Measurements from ENCODE around the gene TPX2. TPM values are rescaled to one million over a fixed set of nuclear protein-coding genes. Genes with fewer than 3 reads are reported as not detected.

The TPX2 gene
- total RNA-seq: 10 to 100 TPM in 1 of 4 donors, 1 to 10 TPM in 3; 4.4 to 26.4 (median 9.3) TPM

DNA sequence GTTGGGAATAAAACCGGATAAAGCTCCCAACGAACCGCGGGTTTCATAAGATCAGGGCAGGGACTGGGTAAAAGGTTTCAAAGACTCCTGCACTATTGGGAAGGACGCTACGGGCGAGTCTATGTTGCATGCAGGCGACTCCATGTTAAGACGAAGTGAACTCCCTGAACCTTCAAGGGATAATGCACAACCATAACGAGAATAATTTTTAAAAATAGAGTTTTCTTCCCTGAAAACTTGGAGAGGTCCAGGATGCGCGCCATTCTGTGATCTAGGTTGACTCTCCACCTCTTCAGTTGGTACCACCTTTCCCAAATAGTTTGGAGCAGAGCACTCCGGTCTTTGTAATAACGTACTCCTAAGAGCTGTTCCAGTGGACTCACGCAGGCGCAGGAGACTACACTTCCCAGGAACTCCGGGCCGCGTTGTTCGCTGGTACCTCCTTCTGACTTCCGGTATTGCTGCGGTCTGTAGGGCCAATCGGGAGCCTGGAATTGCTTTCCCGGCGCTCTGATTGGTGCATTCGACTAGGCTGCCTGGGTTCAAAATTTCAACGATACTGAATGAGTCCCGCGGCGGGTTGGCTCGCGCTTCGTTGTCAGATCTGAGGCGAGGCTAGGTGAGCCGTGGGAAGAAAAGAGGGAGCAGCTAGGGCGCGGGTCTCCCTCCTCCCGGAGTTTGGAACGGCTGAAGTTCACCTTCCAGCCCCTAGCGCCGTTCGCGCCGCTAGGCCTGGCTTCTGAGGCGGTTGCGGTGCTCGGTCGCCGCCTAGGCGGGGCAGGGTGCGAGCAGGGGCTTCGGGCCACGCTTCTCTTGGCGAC is at the start of gene TPX2:
TPX2 (plus strand) TSS at position 562 of the 821 bp plus-strand sequence. CDS start 18,187 bp downstream, outside the sequence.
- DNase-seq: peak; percentile 93 to 97 (median 94)
- Histone ChIP-seq H3K27me3 (no peaks in the 10 kb centered on the region), H3K36me3 (no peaks in the 10 kb centered on the region), H3K9me3 (no peaks in the 10 kb centered on the region), H3K4me3 (peak within 1 kb of the TSS; percentile 41 to 77 (median 69)), H3K27ac (peak within 1 kb of the TSS; percentile 1 to 64 (median 60)), H3K4me1 (peaks cover 0 to 21% (median 0%) of the 10 kb centered on the region in 4 donors)
- TF ChIP-seq, protein P1, sequence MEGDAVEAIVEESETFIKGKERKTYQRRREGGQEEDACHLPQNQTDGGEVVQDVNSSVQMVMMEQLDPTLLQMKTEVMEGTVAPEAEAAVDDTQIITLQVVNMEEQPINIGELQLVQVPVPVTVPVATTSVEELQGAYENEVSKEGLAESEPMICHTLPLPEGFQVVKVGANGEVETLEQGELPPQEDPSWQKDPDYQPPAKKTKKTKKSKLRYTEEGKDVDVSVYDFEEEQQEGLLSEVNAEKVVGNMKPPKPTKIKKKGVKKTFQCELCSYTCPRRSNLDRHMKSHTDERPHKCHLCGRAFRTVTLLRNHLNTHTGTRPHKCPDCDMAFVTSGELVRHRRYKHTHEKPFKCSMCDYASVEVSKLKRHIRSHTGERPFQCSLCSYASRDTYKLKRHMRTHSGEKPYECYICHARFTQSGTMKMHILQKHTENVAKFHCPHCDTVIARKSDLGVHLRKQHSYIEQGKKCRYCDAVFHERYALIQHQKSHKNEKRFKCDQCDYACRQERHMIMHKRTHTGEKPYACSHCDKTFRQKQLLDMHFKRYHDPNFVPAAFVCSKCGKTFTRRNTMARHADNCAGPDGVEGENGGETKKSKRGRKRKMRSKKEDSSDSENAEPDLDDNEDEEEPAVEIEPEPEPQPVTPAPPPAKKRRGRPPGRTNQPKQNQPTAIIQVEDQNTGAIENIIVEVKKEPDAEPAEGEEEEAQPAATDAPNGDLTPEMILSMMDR (IDR thresholded peaks at IDR 0.05): peak in 3 of 6 experiments; percentile 18 to 37 (median 19)
- peak in 1 of 2 donors; percentile 58 for TF ChIP-seq POLR2A (IDR thresholded peaks at IDR 0.05)

GRCh38 chr20:31690124-31690666 is 48.9 kb upstream of the TPX2 start:
- TF ChIP-seq, protein P1 (IDR thresholded peaks at IDR 0.05): no peak
- TF ChIP-seq POLR2A (IDR thresholded peaks at IDR 0.05): no peak
- Histone ChIP-seq H3K27ac (no peak overlapping the region), H3K27me3 (no peaks in the 10 kb centered on the region), H3K36me3 (peaks cover 0 to 24% (median 0%) of the 10 kb centered on the region in 3 donors), H3K9me3 (no peaks in the 10 kb centered on the region), H3K4me1 (peaks cover 0 to 18% (median 0%) of the 10 kb centered on the region in 4 donors), H3K4me3 (no peak overlapping the region)
- DNase-seq: no peak

- Histone ChIP-seq H3K27me3 (no peaks in the 10 kb centered on the region), H3K36me3 (peaks cover 0 to 21% (median 0%) of the 10 kb centered on the region in 3 donors), H3K4me1 (peaks cover 0 to 33% (median 4%) of the 10 kb centered on the region in 4 donors), H3K27ac (peak overlapping the region in 1 of 4 donors; percentile 19), H3K4me3 (no peak overlapping the region), H3K9me3 (no peaks in the 10 kb centered on the region)
- no peak for DNase-seq
- no peak for TF ChIP-seq POLR2A (IDR thresholded peaks at IDR 0.05)
- TF ChIP-seq, protein P1 (IDR thresholded peaks at IDR 0.05): no peak
These were observed 47.3 kb upstream of the TPX2 start for GRCh38 chr20:31691646-31692275.

GRCh38 chr20:31693402-31693801 is 45.7 kb upstream of the TPX2 start:
- no peak overlapping the region for H3K27ac ChIP-seq
- H3K4me1 ChIP-seq: peaks cover 0 to 40% (median 5%) of the 10 kb centered on the region in 4 donors
- peaks cover 0 to 19% (median 0%) of the 10 kb centered on the region in 3 donors for H3K36me3 ChIP-seq

More at GRCh38 chr20:31693402-31693801, 45.7 kb upstream of the TPX2 start:
- H3K9me3 ChIP-seq: no peaks in the 10 kb centered on the region
- H3K27me3 ChIP-seq: no peaks in the 10 kb centered on the region
- DNase-seq: no peak
- no peak overlapping the region for H3K4me3 ChIP-seq
- TF ChIP-seq, protein P1 (IDR thresholded peaks at IDR 0.05): no peak
- TF ChIP-seq POLR2A (IDR thresholded peaks at IDR 0.05): no peak

Measured in Peyer's patch (tissue), 4 donors.